Astrocyte of the spinal cord (primary cell): ENCODE measurements around the gene ZNF444.
A peak's percentile ranks its signal among the peaks of the same experiment; 100 is the strongest.

Experiments used
- DNase-seq: peaks from one replicate; pipeline ENCODE4 v3.0.0; 2011; ENCODE audit warnings: low read depth, low spot score
- H3K4me3 ChIP-seq: 2 replicates; pipeline ENCODE4 v1.5.1; 2011; ENCODE audit warnings: low read depth, mild to moderate bottlenecking, low read length, moderate library complexity
- CTCF ChIP-seq: IDR thresholded peaks from 2 replicates; pipeline ENCODE4 v1.5.1; 2012; ENCODE audit warnings: low read depth, mild to moderate bottlenecking, low read length, inconsistent platforms
- in situ Hi-C: cut with HindIII; loops from 2 replicates; pipeline ENCODE4 v1.10.0; 2017; ENCODE audit warnings: low sequenced_read_pairs

The ZNF444 gene

GRCh38 chr19:56107626-56108351 is 33.3 kb upstream of the ZNF444 start:
- TF ChIP-seq CTCF, result no peak
- no peak for DNase-seq
- no peak overlapping the region for H3K4me3 ChIP-seq
- in situ Hi-C loops, result no loop called here

- TF ChIP-seq CTCF, result no peak
- no peak overlapping the region for H3K4me3 ChIP-seq
- DNase-seq, result no peak
- in situ Hi-C loops, result no loop called here
Measured at GRCh38 chr19:56108447-56109195, 32.5 kb upstream of the ZNF444 start.

GRCh38 chr19:56109226-56109625 is 31.9 kb upstream of the ZNF444 start:
- in situ Hi-C loops, result no loop called here
- no peak overlapping the region for H3K4me3 ChIP-seq
- no peak for TF ChIP-seq CTCF
- no peak for DNase-seq

GRCh38 chr19:56110515-56111448 is 30.3 kb upstream of the ZNF444 start:
- peak; percentile 40 for DNase-seq
- no peak overlapping the region for H3K4me3 ChIP-seq
- in situ Hi-C loops, result no loop called here

GRCh38 chr19:56111601-56112312 is 29.3 kb upstream of the ZNF444 start:
- in situ Hi-C loops, result no loop called here
- no peak overlapping the region for H3K4me3 ChIP-seq

More at GRCh38 chr19:56110515-56111448, 30.3 kb upstream of the ZNF444 start:
- TF ChIP-seq CTCF, result no peak

More at GRCh38 chr19:56111601-56112312, 29.3 kb upstream of the ZNF444 start:
- DNase-seq, result no peak
- no peak for TF ChIP-seq CTCF
